ENCODE measurements around the gene CYB5R3.
"Not testable (repeated sequence)": the region's sequence is repeated elsewhere in the genome, so short reads cannot be mapped to it uniquely, and the experiment has no call there.

CYB5R3 gene

DNA sequence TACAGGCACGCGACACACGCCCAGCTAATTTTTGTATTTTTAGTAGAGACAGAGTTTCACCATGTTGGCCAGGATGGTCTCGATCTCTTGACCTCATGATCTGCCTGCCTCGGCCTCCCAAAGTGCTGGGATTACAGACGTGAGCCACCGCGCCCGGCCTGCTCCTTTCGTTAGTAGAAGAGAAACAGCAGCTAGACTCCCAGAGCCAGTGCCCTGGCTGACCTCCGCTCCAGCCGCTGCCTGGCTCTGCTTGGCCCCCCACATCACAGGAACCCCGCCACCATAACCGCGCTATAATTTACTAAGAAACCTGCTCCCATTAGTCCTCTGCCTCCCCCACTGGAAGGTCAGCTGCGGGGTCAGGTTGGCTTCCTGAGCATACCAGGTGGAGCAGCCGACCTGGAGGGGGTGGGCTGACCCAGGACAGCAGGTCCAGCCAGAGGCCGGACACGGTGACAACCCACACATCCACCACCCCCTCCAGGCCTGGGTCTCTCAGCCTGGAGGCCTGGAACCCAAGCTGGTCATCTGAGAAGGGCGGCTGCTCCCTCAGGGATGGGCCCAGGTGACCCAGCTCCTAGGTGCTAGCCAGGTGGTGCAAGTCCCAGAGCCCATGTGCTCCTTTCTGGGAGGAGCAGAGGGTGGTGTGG is 27.0 kb downstream of the CYB5R3 start:
- DNase-seq: no peak

DNA sequence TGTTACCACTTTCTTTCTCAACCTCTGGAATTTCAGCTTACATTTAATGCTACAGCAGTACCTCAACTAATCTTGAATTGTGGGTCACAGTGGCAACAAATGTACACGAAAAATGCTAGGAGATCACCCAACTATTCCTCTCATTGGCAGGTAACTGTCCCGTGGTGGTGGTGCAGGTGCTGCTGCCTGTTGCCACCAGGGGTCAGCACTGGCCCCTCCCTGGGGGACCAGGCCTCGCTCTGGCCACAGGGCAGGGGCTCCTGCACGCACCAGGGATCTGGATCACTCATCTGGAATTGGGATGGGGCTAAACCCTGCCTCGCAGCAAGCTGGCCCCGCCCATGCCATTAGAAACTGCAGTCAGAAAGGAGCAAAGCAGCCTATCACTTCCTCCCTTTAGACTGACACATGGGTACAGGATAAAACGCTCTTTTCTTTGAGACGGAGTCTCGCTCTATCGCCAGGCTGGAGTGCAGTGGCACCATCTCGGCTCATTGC is 27.6 kb downstream of the CYB5R3 start:
- no peak for DNase-seq

DNA sequence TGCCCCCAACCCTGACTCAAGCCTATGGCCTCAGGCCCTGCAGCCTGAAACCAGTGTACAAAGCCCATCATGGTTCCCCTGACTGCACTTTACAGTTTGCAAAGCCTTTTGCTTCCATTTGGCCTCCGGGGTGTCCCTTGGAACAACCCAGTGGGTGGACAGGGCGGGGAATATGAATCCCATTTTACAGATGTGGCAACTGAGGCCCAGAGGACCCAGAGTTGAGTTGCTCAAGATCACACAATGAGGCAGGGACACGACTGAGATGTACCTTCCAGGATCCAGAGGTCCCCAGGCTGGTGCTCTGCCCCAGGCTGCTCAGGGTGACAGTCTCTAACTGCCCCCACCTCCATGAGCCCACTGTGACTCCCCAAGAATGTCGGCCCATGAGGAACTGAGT is 29.1 kb downstream of the CYB5R3 start:
- DNase-seq: no peak

DNA sequence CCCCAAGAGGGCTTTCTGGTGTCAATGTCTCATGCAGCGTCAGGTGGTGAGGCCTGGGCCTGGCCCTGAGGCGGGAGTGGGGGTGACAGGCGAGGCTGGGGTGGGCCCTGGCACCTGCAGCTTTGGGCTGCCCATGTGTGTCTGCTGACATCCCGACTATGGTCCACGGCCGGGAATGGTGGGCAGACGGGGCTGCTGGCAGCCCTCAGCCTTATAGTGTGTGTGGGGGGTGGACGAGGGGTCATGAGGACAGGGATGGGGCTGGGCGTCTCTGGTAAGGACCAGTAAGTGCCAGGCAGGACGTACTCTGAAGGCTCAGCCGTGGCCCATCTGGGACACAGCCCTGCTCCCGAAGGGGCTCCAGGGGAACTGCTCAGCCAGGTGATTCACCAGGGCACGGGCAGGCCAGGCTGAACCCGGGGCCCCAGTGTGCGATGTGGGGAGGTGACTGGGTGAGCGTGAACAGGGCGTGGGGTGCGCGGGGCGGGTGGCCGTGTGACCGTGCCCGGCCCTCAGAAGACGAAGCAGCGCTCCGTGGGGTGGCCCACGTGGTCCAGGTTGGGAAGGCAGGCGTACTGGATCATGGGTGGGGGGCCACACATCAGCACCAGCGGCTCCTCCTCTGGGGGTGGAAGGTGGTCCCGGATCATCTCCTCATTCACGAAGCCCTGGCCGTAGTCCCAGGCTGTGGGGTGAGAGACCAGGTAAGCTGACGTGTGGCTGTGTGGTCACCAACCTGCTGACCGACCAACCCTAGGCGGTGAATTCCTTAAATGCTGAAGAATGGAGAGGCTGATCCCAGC is 29.7 kb downstream of the CYB5R3 start:
- DNase-seq: no peak

DNA sequence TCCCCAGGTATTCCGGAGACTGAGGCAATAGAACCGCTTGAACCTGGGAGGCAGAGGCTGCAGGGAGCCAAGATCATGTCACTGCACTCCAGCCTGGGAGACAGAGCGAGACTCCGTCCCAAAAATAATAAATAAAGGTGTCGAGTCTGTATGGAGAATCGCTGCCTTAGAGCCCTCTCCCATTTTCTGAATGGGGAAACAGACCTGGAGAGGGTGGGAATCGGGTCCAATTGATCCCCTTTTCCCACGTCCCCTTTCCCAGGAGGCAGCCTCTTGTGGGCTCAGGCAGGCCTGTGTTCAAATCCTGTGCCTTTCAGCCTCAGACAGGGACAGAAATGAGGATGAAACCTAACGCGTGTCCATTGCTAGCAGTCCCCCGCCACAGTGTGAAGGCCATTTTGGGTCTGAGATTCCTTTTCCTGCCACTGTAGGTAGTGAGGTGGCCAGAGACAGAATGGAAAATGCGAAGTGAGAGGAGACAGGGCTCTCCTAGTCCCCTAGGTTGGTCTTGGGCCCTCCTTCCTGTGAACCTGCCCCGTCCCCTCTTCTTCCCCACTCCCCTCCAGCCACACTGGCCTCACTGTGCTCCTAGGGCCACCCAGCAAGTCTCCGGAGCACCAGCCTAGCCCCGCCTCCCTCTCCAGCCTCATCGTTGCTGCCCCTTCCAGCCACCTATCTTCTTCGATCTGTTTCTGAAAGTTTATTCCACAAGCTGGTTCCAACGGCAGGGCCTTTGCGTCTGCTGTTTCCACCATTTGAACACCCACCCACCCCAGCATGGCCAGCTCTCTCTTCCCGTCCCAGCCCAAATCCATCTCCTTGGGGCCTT is 31.8 kb downstream of the CYB5R3 start:
- no peak for DNase-seq

DNA sequence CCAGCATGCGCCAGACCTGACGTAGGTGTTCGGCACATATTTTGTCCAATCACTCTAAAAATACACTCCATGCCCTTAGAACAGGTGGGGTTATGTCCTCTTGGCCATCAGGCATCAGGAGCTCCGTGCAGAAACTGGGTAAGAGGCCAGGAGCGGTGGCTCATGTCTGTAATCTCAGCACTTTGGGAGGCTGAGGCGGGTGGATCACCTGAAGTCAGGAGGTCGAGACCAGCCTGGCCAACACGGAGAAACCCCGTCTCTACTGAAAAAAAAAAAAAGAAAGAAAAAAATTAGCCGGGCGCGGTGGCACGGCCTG is 33.4 kb downstream of the CYB5R3 start:
- not testable (repeated sequence) for DNase-seq

DNA sequence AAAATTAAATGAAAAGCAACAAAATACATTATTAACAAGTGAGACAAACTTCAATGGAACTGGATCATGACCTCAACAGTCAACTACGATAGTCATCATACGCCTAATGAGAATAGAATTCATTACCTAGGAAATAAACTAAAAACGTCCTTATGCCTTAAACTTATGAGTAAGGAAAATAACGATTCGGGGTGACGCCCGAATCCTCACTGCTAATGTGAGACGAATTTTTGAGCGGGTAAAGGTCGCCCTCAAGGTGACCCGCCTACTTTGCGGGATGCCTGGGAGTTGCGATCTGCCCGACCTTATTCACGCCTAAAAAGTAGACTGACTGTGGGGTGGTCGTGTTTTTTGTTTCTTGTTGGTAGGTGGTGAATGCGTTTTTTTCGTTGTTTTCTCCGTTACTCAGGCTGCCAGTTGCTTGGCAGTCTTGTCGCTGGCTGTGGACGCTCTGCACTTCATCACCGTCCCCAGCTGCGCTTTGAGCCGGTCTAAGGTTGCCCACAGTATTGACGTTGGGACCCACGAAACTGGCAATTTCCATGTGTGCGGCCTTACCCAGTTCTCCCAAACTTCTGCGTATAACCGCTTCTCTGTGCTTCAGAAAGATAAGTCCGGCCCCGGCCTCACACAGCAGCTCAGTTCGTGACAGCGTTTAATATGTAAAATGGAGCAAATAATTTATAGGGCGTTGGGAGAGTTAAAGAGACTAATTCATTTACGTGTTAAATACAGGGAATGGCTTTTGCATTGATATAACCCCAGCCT is 33.9 kb downstream of the CYB5R3 start:
- no peak for DNase-seq

DNA sequence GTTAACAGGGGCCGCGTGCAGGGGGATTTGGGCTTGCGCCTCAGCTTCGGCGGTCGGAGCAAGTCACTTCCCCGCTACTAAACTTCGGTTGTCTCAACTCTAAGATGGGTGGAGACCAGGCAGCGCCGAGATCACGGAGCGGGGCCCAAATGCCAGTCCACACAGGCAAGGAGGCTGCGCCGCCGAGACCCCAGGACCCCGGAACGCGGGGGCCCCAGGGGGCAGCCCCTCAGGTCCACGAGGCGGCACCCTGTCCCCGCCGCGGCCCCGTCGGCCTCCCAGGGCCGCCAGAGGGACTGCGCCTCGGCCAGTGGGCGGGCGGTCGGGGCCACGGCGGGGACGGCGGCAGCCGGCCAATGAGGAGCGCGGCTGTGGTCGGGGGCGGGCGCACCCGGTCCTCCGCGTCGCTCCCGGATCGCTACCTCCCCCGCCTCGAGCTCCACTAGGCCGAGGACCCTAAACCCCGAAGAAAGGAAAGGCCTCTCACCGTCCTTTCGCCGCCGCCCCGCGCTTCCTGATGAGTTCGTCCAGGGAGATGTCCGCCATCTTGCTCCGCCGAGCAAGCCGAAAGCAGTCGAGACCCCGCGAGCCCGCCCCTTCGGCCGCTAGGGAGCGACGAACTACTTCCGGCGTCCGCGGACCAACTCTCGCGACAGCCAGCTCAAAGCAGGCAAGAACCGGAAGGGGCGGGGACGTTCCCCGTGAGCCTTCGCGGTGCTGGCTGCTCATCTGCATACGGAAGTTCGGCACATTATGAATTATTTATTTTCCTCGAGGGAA is 34.7 kb downstream of the CYB5R3 start, which contains the start of gene POLDIP3:
Gene POLDIP3, minus strand, starts transcription at position 572 of the 780 bp plus-strand sequence. Its CDS starts 26 bp downstream, at position 546.
- DNase-seq: peak; percentile 97

DNA sequence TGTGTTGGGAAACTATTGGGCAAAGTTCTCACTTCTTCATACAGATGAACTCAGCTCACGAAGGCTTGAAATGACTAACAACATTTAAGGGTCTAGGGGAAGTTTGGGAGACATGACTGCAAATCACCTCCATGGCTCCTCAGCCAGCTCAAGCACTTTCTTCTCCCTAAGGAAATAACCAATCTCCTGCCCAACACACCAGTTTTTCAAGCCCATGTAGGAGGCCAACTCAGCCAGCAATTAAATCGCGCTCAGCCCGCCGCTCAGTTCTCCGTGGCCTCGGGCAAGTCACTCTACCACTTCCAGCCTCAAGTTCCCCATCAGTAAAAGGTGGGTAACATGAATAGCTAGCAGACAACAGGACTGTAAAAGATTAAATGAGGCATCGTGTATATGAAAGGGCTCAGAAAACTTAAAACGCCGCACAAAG is 35.3 kb downstream of the CYB5R3 start:
- no peak for DNase-seq

DNA sequence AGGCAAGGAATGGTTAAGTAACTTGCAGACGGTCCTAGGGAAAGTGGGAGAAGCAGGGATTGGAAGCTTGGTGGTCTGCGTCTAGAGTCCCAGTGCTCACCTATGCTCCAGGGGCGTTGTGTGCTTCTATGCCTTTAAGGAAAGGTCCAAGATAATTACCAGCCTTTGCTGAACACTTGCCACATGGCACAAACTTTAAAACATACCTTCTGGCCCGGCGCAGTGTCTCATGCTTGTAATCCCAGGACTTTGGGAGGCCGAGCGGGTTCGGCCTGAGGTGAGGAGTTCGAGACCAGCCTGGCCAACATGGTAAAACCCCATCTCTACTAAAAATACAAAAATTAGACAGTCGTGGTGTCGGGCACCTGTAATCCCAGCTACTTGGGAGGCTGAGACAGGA is 36.9 kb downstream of the CYB5R3 start:
- DNase-seq: no peak

DNA sequence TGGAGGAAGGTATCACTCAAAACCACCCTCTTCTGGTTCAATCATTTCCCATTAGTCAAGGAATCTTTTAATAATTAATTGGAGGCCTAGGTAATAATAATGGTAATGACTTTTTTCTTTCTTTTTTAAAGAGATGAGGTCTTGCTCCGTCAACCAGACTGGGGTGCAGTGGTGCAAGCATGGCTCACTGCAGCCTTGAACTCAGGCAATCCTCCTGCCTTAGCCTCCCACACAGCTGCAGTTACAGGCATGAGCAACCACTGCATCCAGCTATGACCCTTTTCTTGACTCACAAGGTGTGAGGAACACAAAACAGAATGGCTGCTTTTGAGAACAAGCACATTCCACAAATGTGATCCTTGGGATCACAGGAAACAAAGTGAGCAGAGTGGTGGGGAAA is 38.1 kb downstream of the CYB5R3 start:
- DNase-seq: no peak

DNA sequence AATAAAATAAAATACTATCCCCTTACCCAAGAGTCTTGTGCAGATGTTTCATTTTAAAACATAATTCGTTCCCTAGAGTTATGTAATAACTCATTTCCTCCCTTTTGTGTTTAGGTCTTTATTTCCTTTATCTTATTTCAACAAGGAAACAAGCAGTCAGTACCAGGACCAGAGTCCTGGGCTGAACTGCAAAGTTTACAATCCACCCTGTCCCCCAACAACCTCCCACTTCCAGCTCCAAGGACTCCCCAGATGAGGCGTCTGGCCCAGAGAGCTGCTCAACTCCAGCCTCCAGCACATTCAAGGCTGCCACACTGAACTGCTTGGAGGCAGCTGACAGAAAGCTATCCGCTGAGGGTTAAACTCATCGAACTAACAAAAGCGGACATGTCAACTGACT is 39.0 kb downstream of the CYB5R3 start:
- DNase-seq: no peak

DNA sequence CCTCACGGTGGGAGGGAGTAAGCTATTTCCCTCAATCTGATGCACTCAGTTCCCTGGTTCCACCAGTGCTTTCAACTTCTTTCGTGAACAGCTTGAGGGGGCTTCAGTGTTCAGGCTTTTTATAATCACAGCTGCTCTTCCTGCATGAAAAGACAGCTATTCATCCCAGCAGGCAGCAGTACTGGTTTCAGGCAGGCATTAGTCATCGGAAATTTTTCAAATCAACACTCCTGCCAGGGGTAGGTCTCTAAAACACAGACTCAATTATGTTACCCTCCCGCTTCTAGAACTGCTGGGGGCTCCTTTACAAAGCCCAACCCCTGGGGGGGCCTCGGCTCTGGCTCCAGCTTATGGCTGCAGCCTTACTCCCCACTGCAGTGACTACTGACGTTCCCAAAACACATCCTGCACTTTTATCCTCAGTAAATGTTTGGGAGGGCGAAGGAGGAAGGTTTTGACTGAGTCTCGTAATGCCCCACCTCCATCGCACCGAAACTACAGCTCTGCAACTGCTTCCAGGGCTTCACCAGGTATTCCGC is 40.3 kb downstream of the CYB5R3 start:
- no peak for DNase-seq

DNA sequence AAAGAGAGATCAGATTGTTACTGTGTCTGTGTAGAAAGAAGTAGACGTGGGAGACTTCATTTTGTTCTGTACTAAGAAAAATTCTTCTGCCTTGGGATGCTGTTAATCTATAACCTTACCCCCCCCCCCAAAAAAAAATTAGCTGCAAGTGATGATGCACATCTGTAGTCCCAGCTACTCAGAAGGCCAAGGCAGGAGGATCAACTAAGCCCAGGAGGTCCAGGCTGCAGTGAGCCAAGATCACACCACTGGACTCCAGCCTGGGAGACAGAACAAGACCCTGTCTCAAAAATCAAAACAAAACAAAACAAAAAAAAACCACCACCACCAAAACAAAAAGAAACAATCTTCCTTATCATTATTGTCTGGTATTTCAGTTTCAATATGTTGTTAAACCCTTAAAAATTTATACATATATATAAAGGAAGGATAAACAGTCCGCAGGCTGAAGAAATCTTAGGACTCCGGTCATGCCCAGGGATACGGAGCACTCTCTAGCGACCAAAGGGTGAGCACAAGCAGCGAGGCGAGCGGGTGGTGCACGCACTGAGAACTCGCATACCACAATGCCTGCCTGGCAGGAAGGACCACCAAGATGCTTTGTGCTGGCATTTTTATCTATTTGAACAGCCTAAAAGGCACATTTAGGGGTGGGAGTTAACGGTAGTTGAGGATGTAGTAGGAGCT is 40.9 kb downstream of the CYB5R3 start:
- DNase-seq: no peak

DNA sequence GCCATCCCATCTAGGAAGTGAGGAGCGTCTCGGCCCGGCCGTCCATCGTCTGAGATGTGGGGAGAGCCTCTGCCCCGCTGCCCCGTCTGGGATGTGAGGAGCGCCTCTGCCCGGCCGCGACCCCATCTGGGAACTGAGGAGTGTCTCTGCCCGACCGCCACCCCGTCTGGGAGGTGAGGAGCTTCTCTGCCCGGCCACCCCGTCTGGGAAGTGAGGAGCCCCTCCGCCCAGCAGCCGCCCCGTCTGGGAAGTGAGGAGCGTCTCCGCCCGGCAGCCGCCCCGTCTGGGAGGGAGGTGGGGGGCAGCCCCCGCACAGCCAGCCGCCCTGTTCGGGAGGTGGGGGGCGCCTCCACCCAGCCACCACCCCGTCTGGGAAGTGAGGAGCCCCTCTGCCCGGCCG is 41.6 kb downstream of the CYB5R3 start:
- not testable (repeated sequence) for DNase-seq

DNA sequence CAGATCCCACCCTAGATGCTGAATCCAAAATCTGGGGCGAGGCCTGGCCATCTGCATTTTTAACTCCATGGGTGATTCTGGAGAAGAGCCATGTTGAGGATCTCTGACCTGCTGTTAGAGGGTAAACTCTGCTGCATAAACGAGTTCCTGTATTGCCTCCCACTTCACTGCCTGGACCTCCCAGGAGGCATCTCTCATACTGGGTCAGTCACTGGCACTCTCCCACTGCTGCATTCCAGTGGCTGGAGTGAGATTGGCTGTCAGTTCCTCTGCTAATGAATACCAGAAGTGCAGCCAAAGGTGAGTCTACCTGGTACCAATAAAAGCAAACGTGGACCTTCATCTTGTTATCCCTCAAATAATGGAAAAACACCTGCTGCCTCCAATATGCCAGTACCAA is 44.8 kb downstream of the CYB5R3 start:
- no peak for DNase-seq

DNA sequence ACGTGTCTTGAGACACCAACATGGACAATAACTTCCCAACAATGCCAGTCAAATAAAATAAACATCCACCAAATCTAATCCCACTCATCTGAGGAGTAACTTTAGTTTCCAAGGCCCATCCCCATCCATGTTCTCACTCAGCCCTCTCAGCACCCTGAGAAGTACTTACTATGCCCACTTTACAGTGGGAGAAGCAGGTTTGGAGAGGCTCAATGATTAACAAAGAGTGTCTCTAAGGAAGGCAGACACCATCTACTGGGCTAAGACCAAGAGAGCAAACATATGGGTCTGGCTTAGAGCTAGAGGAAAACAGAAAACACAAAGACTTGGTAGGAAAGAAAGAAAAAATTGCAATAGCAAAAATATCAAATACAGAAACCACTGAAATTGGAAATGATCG is 45.8 kb downstream of the CYB5R3 start:
- no peak for DNase-seq

DNA sequence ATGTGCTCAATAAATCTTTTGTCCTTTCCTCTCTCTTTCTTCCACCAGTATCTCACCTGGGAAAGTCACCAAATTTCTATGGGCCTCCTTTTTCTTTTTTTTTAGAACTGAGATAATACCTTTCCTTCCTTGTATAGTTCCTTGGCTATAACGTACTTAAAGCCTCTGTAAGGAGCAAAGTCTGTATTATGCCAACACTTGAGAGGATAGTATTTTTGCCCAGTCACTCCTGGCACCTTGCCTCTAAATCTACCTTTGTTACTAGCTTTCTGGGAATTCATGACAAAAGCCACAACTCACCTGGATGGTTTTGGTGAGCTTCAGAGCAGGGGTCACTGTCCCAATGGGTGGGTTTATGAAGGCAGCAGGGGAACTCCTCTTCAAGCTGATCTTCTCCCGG is 46.7 kb downstream of the CYB5R3 start:
- DNase-seq: no peak

DNA sequence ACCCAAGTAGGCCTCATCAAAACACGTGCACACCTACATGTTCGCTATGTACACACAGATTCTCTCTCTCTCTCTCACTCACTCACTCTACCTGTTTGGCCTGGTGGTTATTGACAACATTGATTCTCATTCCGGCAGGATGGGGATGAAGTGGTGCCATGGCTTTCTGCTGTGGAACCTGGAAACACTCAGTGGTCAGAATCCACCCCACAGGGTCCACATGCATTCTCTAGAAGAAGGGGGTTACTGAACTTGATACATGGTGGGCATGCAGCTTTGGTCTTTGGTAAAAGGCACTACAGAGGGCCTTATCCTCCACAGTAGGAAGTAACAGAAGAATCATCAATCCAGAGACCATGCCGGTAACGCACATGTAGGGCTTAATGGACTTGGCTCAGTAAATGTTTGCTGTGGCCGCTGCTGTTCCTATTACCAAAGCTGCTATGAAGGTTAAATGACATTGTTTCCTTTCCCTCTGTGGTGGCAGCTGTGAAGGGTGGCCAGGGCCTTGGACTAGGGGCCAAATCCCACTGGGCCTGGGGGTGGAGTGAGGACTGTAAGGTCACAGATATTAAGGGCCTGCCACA is 47.2 kb downstream of the CYB5R3 start:
- DNase-seq: no peak

DNA sequence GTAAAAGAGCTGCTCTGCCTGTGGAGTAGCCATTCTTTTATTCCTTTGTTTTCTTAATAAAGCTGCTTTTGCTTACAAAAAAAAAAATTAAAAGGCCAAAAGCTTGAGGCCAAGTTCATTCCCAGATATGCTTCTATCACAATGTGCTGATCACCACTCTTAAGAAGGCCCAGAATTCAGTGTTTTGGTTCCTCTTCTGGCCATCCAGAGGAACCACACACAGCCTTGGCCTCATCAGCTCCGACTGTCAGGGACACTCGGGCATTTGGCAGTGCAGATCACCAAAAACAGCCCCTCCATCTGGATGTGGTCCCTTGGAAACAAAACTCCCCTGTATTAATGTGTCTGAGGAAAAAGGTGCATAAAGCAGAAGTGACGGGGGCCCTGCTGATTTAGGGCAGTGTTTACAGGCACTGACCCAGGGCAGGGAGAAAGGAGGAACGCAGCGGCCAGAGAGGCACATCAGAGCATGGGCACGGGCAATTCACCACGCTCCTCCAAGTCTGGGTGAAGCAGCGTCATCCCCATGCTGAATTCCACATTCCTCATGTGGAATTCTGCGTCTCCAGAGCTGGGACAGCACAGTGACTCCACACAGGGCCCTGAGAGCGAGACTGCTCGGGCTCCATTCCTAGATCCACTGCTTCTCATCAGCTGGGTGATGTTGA is 52.2 kb downstream of the CYB5R3 start:
- no peak for DNase-seq
